ENCODE results near the gene TMCC3. TPM values are rescaled to one million over a fixed set of nuclear protein-coding genes. Genes with fewer than 3 reads are reported as not detected.
"Not testable (repeated sequence)": the region's sequence is repeated elsewhere in the genome, so short reads cannot be mapped to it uniquely, and the experiment has no call there.

The TMCC3 gene
- total RNA-seq, 1 experiment from 2014 or later = 4.0 TPM

- intact Hi-C loops (cut with micrococcal nuclease; ENCODE audit: unreplicated experiment) = loop anchor here (5.0 kb wide), 1 partner anchor 733 kb away; no protein-coding TSS in a partner anchor
- Mint-ChIP-seq H3K4me1 (ENCODE audit: low read depth, unreplicated experiment) (no peaks in the 10 kb centered on the region), H3K27me3 (ENCODE audit: unreplicated experiment) (peaks cover 16% of the 10 kb centered on the region), H3K9me3 (ENCODE audit: low read depth, unreplicated experiment) (no peaks in the 10 kb centered on the region), H3K27ac (ENCODE audit: unreplicated experiment) (no peak overlapping the region), H3K4me3 (ENCODE audit: low read depth, unreplicated experiment) (no peak overlapping the region), H3K36me3 (ENCODE audit: insufficient read depth, unreplicated experiment) (no peaks in the 10 kb centered on the region)
- CTCF ChIA-PET = interaction anchor here (1.2 kb wide), 1 partner anchor 49 kb away, joined by 3 read pairs; no protein-coding TSS in a partner anchor
- BruUV-seq (replicated peaks) = no TSS peak
- no peak for DNase-seq
- TF ChIP-seq, protein P1, sequence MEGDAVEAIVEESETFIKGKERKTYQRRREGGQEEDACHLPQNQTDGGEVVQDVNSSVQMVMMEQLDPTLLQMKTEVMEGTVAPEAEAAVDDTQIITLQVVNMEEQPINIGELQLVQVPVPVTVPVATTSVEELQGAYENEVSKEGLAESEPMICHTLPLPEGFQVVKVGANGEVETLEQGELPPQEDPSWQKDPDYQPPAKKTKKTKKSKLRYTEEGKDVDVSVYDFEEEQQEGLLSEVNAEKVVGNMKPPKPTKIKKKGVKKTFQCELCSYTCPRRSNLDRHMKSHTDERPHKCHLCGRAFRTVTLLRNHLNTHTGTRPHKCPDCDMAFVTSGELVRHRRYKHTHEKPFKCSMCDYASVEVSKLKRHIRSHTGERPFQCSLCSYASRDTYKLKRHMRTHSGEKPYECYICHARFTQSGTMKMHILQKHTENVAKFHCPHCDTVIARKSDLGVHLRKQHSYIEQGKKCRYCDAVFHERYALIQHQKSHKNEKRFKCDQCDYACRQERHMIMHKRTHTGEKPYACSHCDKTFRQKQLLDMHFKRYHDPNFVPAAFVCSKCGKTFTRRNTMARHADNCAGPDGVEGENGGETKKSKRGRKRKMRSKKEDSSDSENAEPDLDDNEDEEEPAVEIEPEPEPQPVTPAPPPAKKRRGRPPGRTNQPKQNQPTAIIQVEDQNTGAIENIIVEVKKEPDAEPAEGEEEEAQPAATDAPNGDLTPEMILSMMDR (IDR thresholded peaks at IDR 0.05; ENCODE audit: unreplicated experiment) = no peak
Observed at GRCh38 chr12:94604366-94604698, 46.0 kb downstream of the TMCC3 start.

GRCh38 chr12:94603434-94604365, 46.7 kb downstream of the TMCC3 start:
- H3K36me3 Mint-ChIP-seq (ENCODE audit: insufficient read depth, unreplicated experiment) = no peaks in the 10 kb centered on the region
- peak; percentile 83 for DNase-seq
- no peaks in the 10 kb centered on the region for H3K4me1 Mint-ChIP-seq (ENCODE audit: low read depth, unreplicated experiment)
- CTCF ChIA-PET = interaction anchor here (1.2 kb wide), 1 partner anchor 50 kb away, joined by 3 read pairs; no protein-coding TSS in a partner anchor
- no peak overlapping the region for H3K4me3 Mint-ChIP-seq (ENCODE audit: low read depth, unreplicated experiment)
- intact Hi-C loops (cut with micrococcal nuclease; ENCODE audit: unreplicated experiment) = loop anchor here (1.0 to 5.0 kb wide), 3 partner anchors 161 to 734 kb away; no protein-coding TSS in a partner anchor
- TF ChIP-seq, protein P1 (IDR thresholded peaks at IDR 0.05; ENCODE audit: unreplicated experiment) = peak; percentile 89
- H3K27ac Mint-ChIP-seq (ENCODE audit: unreplicated experiment) = no peak overlapping the region
- BruUV-seq (replicated peaks) = no TSS peak
- H3K9me3 Mint-ChIP-seq (ENCODE audit: low read depth, unreplicated experiment) = no peaks in the 10 kb centered on the region
- peaks cover 10% of the 10 kb centered on the region for H3K27me3 Mint-ChIP-seq (ENCODE audit: unreplicated experiment)

DNA sequence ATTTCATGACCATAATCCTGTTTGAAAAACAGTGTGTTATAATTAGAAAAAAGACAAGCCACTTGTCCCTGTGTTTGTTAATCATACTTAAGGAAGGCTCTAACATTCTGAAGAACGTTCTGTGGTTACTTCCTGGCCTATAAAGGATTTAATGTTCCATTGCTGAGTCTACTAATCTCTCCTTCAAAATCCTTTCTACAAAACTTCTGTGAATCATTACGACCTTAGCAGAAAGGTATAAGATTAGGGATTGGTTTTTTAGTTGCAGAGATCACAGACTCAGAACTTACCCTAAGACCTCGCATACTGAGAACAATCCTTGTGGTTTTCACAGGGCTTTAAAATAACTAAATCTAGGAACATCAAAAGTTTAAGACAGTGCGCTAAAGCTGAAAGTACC, 48.3 kb downstream of the TMCC3 start:
- no TSS peak for BruUV-seq (replicated peaks)
- H3K36me3 Mint-ChIP-seq (ENCODE audit: insufficient read depth, unreplicated experiment) = no peaks in the 10 kb centered on the region
- CTCF ChIA-PET = no interaction called here
- no peak overlapping the region for H3K27ac Mint-ChIP-seq (ENCODE audit: unreplicated experiment)
- H3K27me3 Mint-ChIP-seq (ENCODE audit: unreplicated experiment) = no peaks in the 10 kb centered on the region
- no peak for DNase-seq
- H3K4me3 Mint-ChIP-seq (ENCODE audit: low read depth, unreplicated experiment) = no peak overlapping the region
- no peaks in the 10 kb centered on the region for H3K4me1 Mint-ChIP-seq (ENCODE audit: low read depth, unreplicated experiment)
- TF ChIP-seq, protein P1 (IDR thresholded peaks at IDR 0.05; ENCODE audit: unreplicated experiment) = no peak
- intact Hi-C loops (cut with micrococcal nuclease; ENCODE audit: unreplicated experiment) = loop anchor here (2.0 to 5.0 kb wide), 2 partner anchors 273 to 735 kb away; no protein-coding TSS in a partner anchor
- H3K9me3 Mint-ChIP-seq (ENCODE audit: low read depth, unreplicated experiment) = no peaks in the 10 kb centered on the region

DNA sequence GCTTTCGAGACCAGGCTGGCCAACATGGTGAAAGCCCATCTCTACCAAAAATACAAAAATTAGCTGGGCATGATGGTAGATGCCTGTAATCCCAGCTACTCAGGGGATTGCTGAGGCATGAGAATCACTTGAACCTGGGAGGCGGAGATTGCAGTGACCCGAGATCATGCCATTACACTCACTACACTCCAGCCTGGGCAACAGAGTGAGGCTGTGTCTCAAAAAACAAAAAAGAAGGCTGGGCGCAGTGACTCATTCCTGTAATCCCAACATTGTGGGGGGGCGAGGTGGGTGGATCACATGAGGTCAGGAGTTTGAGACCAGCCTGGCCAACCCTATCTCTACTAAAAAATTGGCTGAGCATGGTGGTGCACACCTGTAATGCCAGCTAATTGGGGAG, 49.0 kb downstream of the TMCC3 start:
- H3K9me3 Mint-ChIP-seq (ENCODE audit: low read depth, unreplicated experiment); H3K27me3 Mint-ChIP-seq (ENCODE audit: unreplicated experiment); H3K4me1 Mint-ChIP-seq (ENCODE audit: low read depth, unreplicated experiment); H3K36me3 Mint-ChIP-seq (ENCODE audit: insufficient read depth, unreplicated experiment); H3K27ac Mint-ChIP-seq (ENCODE audit: unreplicated experiment); CTCF ChIA-PET; H3K4me3 Mint-ChIP-seq (ENCODE audit: low read depth, unreplicated experiment); DNase-seq; BruUV-seq (replicated peaks): not testable (repeated sequence)
- intact Hi-C loops (cut with micrococcal nuclease; ENCODE audit: unreplicated experiment) = loop anchor here (5.0 kb wide), 1 partner anchor 736 kb away; no protein-coding TSS in a partner anchor

DNA sequence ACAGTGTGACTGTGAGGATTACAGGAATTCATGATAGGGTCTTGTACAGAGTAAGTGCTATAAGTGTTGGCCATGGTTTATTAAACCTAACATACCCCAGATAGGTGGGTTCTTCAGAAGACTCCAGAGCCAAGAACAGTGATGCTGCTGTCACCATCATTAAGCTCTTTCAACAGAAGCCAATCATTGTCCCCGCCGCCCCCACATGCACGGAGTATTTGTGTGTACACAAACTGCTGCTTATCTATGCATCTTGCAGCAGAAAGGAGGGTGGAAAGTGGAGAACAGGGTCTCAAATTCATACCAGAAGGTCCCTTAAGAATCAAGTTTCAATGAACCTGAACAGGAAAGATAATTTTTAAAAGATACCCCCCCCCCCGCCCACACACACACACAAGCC, 51.2 kb downstream of the TMCC3 start:
- no peak overlapping the region for H3K4me3 Mint-ChIP-seq (ENCODE audit: low read depth, unreplicated experiment)
- no peaks in the 10 kb centered on the region for H3K36me3 Mint-ChIP-seq (ENCODE audit: insufficient read depth, unreplicated experiment)
- H3K27ac Mint-ChIP-seq (ENCODE audit: unreplicated experiment) = no peak overlapping the region
- BruUV-seq (replicated peaks) = no TSS peak
- no peaks in the 10 kb centered on the region for H3K9me3 Mint-ChIP-seq (ENCODE audit: low read depth, unreplicated experiment)
- CTCF ChIA-PET = no interaction called here
- TF ChIP-seq, protein P1 (IDR thresholded peaks at IDR 0.05; ENCODE audit: unreplicated experiment) = no peak
- intact Hi-C loops (cut with micrococcal nuclease; ENCODE audit: unreplicated experiment) = no loop called here
- no peaks in the 10 kb centered on the region for H3K27me3 Mint-ChIP-seq (ENCODE audit: unreplicated experiment)
- H3K4me1 Mint-ChIP-seq (ENCODE audit: low read depth, unreplicated experiment) = peaks cover 22% of the 10 kb centered on the region
- DNase-seq = no peak
